Natural killer cell (primary cell): Measurements from ENCODE around the gene FIGNL2. TPM values are rescaled to one million over a fixed set of nuclear protein-coding genes. Genes with fewer than 3 reads are reported as not detected.

Experiments used
- ATAC-seq, 3 donors: fragments of 150-1000 bp in 2 of 3; fragments of 200-7000 bp in 1 of 3; cut with Tn5 transposase; 1 replicate in 1 of 3; 2 replicates in 2 of 3; pipeline ENCODE4 v1.10.0; 2021; ENCODE audit warnings: mild to moderate bottlenecking in 2 of 3, moderate library complexity in 2 of 3
- DNase-seq, 2 donors: peaks; one replicate each; pipeline versions ENCODE4 v3.0.0 to v3.0.0-alpha.2; 2013 to 2021; ENCODE audit warnings: mixed read lengths in 1 of 2
- H3K27ac ChIP-seq: one replicate; pipeline ENCODE4 v1.5.1; 2013; ENCODE audit warnings: mild to moderate bottlenecking, low read length
- H3K27me3 ChIP-seq: one replicate; pipeline ENCODE4 v1.6.1; 2013; ENCODE audit warnings: low read length; ENCODE audit not compliant: control insufficient read depth, insufficient read depth
- H3K36me3 ChIP-seq: one replicate; pipeline ENCODE4 v1.6.1; 2013; ENCODE audit warnings: low read length; ENCODE audit not compliant: control insufficient read depth, insufficient read depth
- H3K4me1 ChIP-seq: one replicate; pipeline ENCODE4 v1.6.1; 2013; ENCODE audit warnings: low read length; ENCODE audit not compliant: control insufficient read depth, insufficient read depth
- H3K4me3 ChIP-seq: one replicate; pipeline ENCODE4 v1.5.1; 2013; ENCODE audit warnings: low read length
- H3K9me3 ChIP-seq: one replicate; pipeline ENCODE4 v1.6.1; 2013; ENCODE audit warnings: low read length; ENCODE audit not compliant: control insufficient read depth, insufficient read depth
- H3K27ac Mint-ChIP-seq, 2 donors: one replicate each; pipeline ENCODE4 v1.8.0; 2022; ENCODE audit warnings: mild to moderate bottlenecking in 2 of 2, mixed read lengths in 2 of 2, moderate library complexity in 1 of 2
- H3K27me3 Mint-ChIP-seq, 2 donors: one replicate each; pipeline ENCODE4 v1.8.0; 2022; ENCODE audit warnings: low read depth in 2 of 2, mixed read lengths in 2 of 2
- H3K36me3 Mint-ChIP-seq: one replicate; pipeline ENCODE4 v1.8.0; 2022; ENCODE audit warnings: mixed read lengths
- H3K4me1 Mint-ChIP-seq, 2 donors: one replicate each; pipeline ENCODE4 v1.8.0; 2022; ENCODE audit warnings: mixed read lengths in 2 of 2
- H3K4me3 Mint-ChIP-seq: one replicate; pipeline ENCODE4 v1.8.0; 2022; ENCODE audit warnings: mild to moderate bottlenecking, moderate library complexity, mixed read lengths
- H3K9me3 Mint-ChIP-seq, 2 donors: one replicate each; pipeline ENCODE4 v1.8.0; 2022; ENCODE audit warnings: mixed read lengths in 2 of 2
- CTCF ChIP-seq: fragments of 200-600 bp; IDR thresholded peaks from one replicate; pipeline ENCODE4 v1.8.0; 2022; ENCODE audit warnings: antibody characterized with exemption
- whole genome bisulfite sequencing: methylation state at CpG from one replicate; pipeline ENCODE4 v1.1.7; 2013; ENCODE audit warnings: missing lambda C conversion rate; ENCODE audit not compliant: insufficient coverage; 5-methylcytosine and 5-hydroxymethylcytosine counted together
- intact Hi-C: fragments of 100-400 bp; cut with micrococcal nuclease; formaldehyde crosslinking; loops from one replicate; pipeline ENCODE4 v1.14.2; 2022
- total RNA-seq, 4 donors: library from RNA; stranded (reverse); fragments of 120-200 nt in 1 of 4; gene quantifications; one replicate each; pipeline versions ENCODE4 v1.2.3 to v1.2.4, GENCODE V29; 2013 to 2022

FIGNL2 gene
- total RNA-seq, 3 donors from 2014 or later (not counting 1 experiment from before 2014, with no cell fraction given), result 1.4 to 1.6 (median 1.5) TPM

DNA sequence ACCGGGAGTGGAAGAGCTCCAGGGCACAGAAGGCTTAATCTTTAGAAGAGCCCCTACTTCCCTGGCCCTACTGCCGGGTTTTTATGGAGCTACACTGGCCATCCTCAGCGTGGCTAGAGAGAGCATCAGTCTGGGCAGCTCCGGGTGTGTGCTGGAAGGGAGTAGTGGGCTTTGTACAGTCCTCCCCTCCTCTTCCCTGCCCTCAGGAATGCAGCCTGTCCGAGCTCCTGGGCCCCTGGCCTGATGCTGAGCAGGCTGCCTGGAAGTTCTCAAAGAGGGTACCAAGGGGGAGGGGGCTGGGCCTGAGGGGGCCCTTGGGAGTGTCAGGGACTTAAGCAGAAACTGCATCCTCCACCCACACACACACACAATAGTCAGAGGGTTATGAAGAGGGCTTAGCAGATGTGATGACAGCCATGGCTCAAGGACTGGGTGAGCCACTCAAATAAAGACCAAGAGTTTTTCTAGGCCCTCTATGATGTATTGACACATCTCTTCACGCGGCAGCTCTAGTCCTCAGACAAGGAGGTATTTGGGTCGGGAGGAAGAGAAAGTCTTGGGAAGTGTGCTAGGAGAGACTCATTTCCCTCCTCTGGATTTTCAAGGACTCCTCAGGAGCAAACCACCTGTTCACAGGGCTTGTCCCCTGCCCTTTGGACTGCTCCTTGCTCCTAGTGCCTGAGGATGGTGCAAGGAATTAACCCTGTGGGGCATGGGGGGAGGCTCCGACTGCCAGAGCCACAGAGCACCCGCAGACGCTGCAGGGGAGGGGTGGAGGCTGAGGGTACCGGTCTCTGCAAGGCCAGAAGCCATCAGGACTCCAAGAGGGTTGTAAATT, 16.5 kb upstream of the FIGNL2 start:
- no peak overlapping the region for H3K4me3 ChIP-seq
- H3K27ac Mint-ChIP-seq, result no peak overlapping the region
- H3K27me3 ChIP-seq, result peaks cover 36% of the 10 kb centered on the region
- H3K36me3 ChIP-seq, result no peaks in the 10 kb centered on the region
- peak overlapping the region; percentile 28 for H3K4me3 Mint-ChIP-seq
- no peaks in the 10 kb centered on the region for H3K36me3 Mint-ChIP-seq
- DNase-seq (no peak), ATAC-seq (no peak)
- H3K9me3 ChIP-seq, result no peaks in the 10 kb centered on the region
- 86% methylated on average over 11 of the region's 12 CpGs for WGBS
- H3K27ac ChIP-seq, result no peak overlapping the region
- intact Hi-C loops, result no loop called here
- peaks cover 0 to 16% of the 10 kb centered on the region in 2 donors for H3K4me1 Mint-ChIP-seq
- H3K27me3 Mint-ChIP-seq, result peaks cover 47 to 62% of the 10 kb centered on the region in 2 donors
- no peaks in the 10 kb centered on the region for H3K9me3 Mint-ChIP-seq
- TF ChIP-seq CTCF, result no peak
- peaks cover 29% of the 10 kb centered on the region for H3K4me1 ChIP-seq

DNA sequence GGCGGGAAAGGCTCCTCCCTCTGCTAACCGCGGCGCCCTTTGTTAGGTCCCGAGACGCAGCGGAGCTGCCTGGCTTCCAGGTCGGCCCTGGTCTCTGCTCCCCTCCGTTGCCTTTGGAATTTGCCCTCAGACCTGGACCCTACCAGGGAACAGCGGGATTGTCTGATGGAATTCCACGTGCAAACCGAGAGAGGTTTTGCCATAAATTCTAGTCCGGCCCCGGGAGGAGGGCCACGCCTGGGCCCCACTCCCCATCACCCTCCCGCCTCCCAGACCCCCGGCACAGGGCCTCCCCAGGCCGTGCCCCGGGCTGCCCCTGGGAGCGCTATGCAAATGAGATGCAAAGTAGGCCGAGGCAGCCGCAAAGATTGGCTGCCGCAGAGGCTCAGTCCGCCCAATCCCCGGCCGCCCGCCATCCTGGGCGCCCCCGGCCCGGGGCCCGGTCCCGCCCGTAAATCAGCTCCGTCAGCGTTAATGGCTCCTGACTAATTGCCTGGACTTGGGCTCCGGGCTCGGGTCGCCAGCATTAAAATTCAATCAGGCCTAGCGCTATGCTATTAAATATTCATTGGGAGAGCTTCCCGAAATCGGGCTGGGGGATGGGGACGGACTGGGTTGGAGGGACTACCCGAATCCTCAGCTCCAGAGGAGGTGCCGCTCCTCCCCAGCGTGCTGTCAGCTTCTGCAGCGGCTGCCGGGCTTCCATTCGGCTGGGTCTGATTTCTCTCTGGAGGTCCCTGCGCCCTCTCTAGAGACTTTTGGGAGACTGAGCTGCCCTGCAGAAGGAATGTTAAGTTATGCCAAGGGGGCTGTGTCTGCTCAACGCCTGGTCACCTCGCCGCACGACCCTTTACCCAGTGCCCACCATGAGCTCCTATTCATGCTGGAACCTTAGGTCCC, 15.7 kb upstream of the FIGNL2 start:
- peak in 1 of 2 donors; percentile 28 for DNase-seq
- no peak for TF ChIP-seq CTCF
- H3K36me3 ChIP-seq, result no peaks in the 10 kb centered on the region
- no peaks in the 10 kb centered on the region for H3K9me3 ChIP-seq
- peaks cover 45 to 57% of the 10 kb centered on the region in 2 donors for H3K27me3 Mint-ChIP-seq
- no peak overlapping the region for H3K27ac ChIP-seq
- intact Hi-C loops, result no loop called here
- H3K4me3 ChIP-seq, result no peak overlapping the region
- H3K36me3 Mint-ChIP-seq, result no peaks in the 10 kb centered on the region
- H3K9me3 Mint-ChIP-seq, result no peaks in the 10 kb centered on the region
- peaks cover 0 to 13% of the 10 kb centered on the region in 2 donors for H3K4me1 Mint-ChIP-seq
- peaks cover 22% of the 10 kb centered on the region for H3K4me1 ChIP-seq
- H3K27me3 ChIP-seq, result peaks cover 30% of the 10 kb centered on the region
- 14% methylated on average over 53 of the region's 53 CpGs for WGBS
- H3K4me3 Mint-ChIP-seq, result peak overlapping the region; percentile 28
- peak; percentile 48 to 80 (median 74) for ATAC-seq
- no peak overlapping the region for H3K27ac Mint-ChIP-seq

DNA sequence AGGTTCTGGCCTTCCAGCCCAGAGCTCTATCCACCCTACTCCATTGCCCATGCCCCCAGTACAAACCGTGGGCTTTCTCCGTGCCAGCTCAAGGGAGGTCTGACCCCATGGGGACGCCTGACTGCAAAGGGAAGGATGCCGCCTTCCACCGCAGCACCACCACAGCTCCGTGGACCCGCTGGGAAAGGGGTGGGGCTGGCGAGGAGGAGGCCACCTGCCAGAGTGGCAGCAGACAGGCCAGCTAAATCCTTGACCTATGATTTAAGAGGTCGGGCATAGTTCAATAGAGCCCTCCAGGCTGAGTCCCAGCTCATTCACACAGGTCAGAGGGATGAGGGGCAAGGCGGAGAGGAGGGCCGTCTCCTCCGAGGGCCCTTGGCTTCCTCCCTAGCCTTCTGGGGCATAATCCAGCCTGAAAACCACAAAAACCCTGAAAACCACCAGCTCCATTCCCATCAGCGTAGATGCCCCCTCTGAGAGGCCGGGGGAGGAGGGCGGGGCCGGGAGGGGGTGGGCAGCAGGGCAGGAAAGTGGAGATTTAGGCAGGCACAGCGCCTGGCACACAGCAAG, 14.9 kb upstream of the FIGNL2 start:
- H3K27ac ChIP-seq, result no peak overlapping the region
- Mint-ChIP-seq H3K36me3 (no peaks in the 10 kb centered on the region), H3K9me3 (no peaks in the 10 kb centered on the region), H3K27me3 (peaks cover 40 to 51% of the 10 kb centered on the region in 2 donors), H3K4me1 (peaks cover 0 to 6% of the 10 kb centered on the region in 2 donors), H3K27ac (no peak overlapping the region), H3K4me3 (peak overlapping the region; percentile 45)
- whole genome bisulfite sequencing, result 11% methylated on average over 14 of the region's 17 CpGs
- no peaks in the 10 kb centered on the region for H3K36me3 ChIP-seq
- no peak overlapping the region for H3K4me3 ChIP-seq
- H3K9me3 ChIP-seq, result no peaks in the 10 kb centered on the region
- no peak for TF ChIP-seq CTCF
- DNase-seq (no peak), ATAC-seq (peak in 1 of 3 donors; percentile 8)
- peaks cover 15% of the 10 kb centered on the region for H3K4me1 ChIP-seq
- intact Hi-C loops, result no loop called here
- H3K27me3 ChIP-seq, result peaks cover 25% of the 10 kb centered on the region
